ENCODE measurements around the gene FFAR3. TPM values are rescaled to one million over a fixed set of nuclear protein-coding genes. Genes with fewer than 3 reads are reported as not detected.

The FFAR3 gene
- total RNA-seq, 2 donors from 2014 or later: not detected

GRCh38 chr19:35388277-35389054 is 30.2 kb downstream of the FFAR3 start:
- Histone ChIP-seq H3K4me1 (no peaks in the 10 kb centered on the region), H3K27me3 (no peaks in the 10 kb centered on the region), H3K9me3 (no peaks in the 10 kb centered on the region), H3K4me3 (no peak overlapping the region), H3K27ac (no peak overlapping the region), H3K36me3 (replicated peaks in 1 of 2; ENCODE audit: insufficient read depth in 1 of 2, low read depth in 2 of 2) (no peaks in the 10 kb centered on the region)
- DNase-seq (no peak), ATAC-seq (no peak)
- no peak for TF ChIP-seq POLR2A (IDR thresholded peaks at IDR 0.05)
- TF ChIP-seq, protein P1, sequence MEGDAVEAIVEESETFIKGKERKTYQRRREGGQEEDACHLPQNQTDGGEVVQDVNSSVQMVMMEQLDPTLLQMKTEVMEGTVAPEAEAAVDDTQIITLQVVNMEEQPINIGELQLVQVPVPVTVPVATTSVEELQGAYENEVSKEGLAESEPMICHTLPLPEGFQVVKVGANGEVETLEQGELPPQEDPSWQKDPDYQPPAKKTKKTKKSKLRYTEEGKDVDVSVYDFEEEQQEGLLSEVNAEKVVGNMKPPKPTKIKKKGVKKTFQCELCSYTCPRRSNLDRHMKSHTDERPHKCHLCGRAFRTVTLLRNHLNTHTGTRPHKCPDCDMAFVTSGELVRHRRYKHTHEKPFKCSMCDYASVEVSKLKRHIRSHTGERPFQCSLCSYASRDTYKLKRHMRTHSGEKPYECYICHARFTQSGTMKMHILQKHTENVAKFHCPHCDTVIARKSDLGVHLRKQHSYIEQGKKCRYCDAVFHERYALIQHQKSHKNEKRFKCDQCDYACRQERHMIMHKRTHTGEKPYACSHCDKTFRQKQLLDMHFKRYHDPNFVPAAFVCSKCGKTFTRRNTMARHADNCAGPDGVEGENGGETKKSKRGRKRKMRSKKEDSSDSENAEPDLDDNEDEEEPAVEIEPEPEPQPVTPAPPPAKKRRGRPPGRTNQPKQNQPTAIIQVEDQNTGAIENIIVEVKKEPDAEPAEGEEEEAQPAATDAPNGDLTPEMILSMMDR (IDR thresholded peaks at IDR 0.05): no peak
- intact Hi-C loops (cut with DNase I): no loop called here
- WGBS, 2 donors: 81 to 95% methylated on average over 6 of the region's 6 CpGs

DNA sequence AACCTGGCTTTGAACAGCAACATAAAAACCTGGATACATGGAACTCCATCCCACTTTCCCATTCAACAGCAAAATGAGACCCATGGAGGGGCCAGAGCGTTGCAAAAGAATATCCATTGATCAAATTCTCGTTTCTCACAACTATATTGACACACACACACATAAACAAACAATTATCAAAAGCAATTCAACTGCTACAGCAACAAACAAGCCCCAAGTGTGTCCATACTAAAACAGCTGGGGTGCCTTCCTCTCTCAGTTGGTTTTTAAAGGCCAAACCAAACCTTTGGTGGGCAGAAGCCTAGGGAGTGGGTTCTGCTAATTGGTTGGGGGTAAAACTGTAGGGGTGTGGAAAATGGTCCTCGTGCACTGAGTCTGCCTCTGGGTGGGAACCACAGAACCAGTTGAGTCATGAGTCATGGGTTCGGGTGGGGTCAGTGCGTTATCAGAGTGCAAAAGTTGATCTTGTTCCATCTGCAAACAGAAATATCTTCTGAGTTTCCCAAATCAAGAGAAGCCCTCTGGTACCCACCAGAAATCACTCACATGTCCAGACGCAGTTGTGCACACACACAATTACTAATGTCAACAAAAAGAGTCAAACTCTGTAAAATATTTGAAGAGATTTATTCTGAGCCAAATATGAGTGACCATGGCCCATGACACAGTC is 31.1 kb downstream of the FFAR3 start:
- Histone ChIP-seq H3K27ac (no peak overlapping the region), H3K9me3 (no peaks in the 10 kb centered on the region), H3K4me3 (no peak overlapping the region), H3K27me3 (no peaks in the 10 kb centered on the region), H3K4me1 (no peaks in the 10 kb centered on the region), H3K36me3 (replicated peaks in 1 of 2; ENCODE audit: insufficient read depth in 1 of 2, low read depth in 2 of 2) (no peaks in the 10 kb centered on the region)
- TF ChIP-seq, protein P1 (IDR thresholded peaks at IDR 0.05): no peak
- TF ChIP-seq POLR2A (IDR thresholded peaks at IDR 0.05): no peak
- ATAC-seq (no peak), DNase-seq (no peak)
- intact Hi-C loops (cut with DNase I): no loop called here
- WGBS, 2 donors: 47 to 61% methylated on average over 5 to 6 of the region's 6 CpGs

- Histone ChIP-seq H3K27me3 (no peaks in the 10 kb centered on the region), H3K4me1 (peaks cover 16% of the 10 kb centered on the region), H3K9me3 (no peaks in the 10 kb centered on the region), H3K4me3 (no peak overlapping the region), H3K27ac (no peak overlapping the region), H3K36me3 (replicated peaks in 1 of 2; ENCODE audit: insufficient read depth in 1 of 2, low read depth in 2 of 2) (no peaks in the 10 kb centered on the region)
- no peak for DNase-seq
- no peak for ATAC-seq
- intact Hi-C loops (cut with DNase I): no loop called here
- WGBS, 2 donors: 80 to 86% methylated on average over 5 of the region's 5 CpGs
- TF ChIP-seq, protein P1 (IDR thresholded peaks at IDR 0.05): no peak
- no peak for TF ChIP-seq POLR2A (IDR thresholded peaks at IDR 0.05)
Observed at GRCh38 chr19:35392742-35393715, 34.8 kb downstream of the FFAR3 start.

DNA sequence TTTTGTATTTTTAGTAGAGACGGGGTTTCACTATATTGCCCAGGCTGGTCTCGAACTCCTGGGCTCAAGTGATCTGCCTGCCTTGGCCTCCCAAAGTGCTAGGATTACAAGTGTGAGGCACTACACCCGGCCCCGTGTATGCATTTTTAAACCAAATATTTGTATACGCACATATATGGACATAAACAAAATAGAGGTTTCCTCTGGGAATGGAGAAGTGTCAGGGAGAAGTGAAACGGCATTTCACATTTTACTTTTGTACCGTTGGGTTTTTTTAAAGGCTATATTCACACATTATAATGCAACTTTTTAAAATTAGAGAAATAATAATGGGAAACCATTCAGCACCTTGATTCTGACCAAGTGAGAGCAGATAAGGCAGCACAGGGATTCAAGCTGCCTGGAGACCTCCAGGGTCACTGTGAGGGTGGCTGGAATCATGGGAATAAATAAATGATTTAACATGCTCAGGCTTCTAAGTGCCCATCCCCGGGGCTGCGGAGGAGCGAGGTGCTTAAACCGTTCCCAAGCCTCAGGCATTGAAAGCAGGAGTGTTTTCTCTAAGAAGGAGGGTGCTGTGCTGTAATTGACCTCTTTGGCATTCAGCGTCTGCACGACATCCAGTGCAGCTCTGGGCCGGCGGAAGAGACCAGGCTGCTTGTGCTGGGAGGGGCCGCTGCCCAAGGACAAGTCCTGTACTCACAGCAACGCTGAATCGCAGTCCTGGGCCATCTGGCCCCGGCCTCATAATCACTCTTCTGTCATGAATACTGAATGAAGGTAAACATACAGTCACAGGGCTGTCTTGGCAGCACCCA is 37.3 kb downstream of the FFAR3 start:
- TF ChIP-seq, protein P1 (IDR thresholded peaks at IDR 0.05): no peak
- TF ChIP-seq POLR2A (IDR thresholded peaks at IDR 0.05): no peak
- ATAC-seq: peak; percentile 95
- no peaks in the 10 kb centered on the region for H3K36me3 ChIP-seq (replicated peaks in 1 of 2; ENCODE audit: insufficient read depth in 1 of 2, low read depth in 2 of 2)
- peak overlapping the region in 3 of 4 donors; percentile 54 to 69 (median 57) for H3K27ac ChIP-seq
- DNase-seq: peak; percentile 82 to 95 (median 90)
- H3K4me3 ChIP-seq: no peak overlapping the region
- H3K9me3 ChIP-seq: no peaks in the 10 kb centered on the region
- H3K4me1 ChIP-seq: peaks cover 16% of the 10 kb centered on the region
- H3K27me3 ChIP-seq: no peaks in the 10 kb centered on the region
- intact Hi-C loops (cut with DNase I): no loop called here
- WGBS, 2 donors: 38 to 41% methylated on average over 14 to 19 of the region's 19 CpGs

Data from body of pancreas (tissue), 4 donors.